ENCODE measurements around the gene BATF3. TPM values are rescaled to one million over a fixed set of nuclear protein-coding genes. Genes with fewer than 3 reads are reported as not detected.

The BATF3 gene
- total RNA-seq, 1 experiment from 2014 or later: 2.1 TPM

DNA sequence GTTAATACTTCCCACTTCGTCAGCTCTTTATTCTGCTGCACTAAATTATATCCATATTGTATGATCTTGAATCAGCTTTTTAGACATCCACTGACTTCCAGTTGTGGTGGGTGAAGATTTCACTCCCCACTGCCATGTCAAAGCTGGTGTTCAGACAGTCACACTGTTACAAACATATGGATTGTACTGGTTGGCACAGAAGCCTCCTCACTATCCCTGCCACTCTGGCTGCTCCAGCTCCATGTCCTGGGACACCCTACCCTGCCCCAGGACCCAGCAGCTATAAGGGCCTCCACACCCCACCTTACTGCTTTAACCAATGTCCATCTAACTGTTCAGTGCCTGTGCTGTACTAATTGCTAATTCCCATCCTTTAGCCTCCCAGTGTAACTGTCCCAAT is 32.0 kb upstream of the BATF3 start:
- Histone ChIP-seq H2BK20ac (ENCODE audit: low read depth, low read length, poor library complexity, severe bottlenecking) (no peak overlapping the region), H2BK120ac (ENCODE audit: low read depth, low read length, poor library complexity, severe bottlenecking) (no peak overlapping the region), H2BK12ac (ENCODE audit: insufficient read length, low read depth, low read length) (no peak overlapping the region), H2BK15ac (ENCODE audit: low read depth, low read length) (no peak overlapping the region), H3K4me1 (ENCODE audit: insufficient read depth, low read length) (no peaks in the 10 kb centered on the region), H3K4ac (ENCODE audit: low read depth, low read length) (no peak overlapping the region), H3K27me3 (ENCODE audit: insufficient read depth, low read length) (no peaks in the 10 kb centered on the region), H3K18ac (ENCODE audit: insufficient read length, low read depth, low read length) (no peak overlapping the region), H2BK5ac (ENCODE audit: insufficient read length, low read length) (no peak overlapping the region), H3K27ac (ENCODE audit: insufficient read length, low read depth, low read length) (no peak overlapping the region), H3K79me2 (ENCODE audit: insufficient read depth, low read length) (no peaks in the 10 kb centered on the region), H4K5ac (ENCODE audit: insufficient read length, low read depth, low read length) (no peak overlapping the region), H3T11ph (ENCODE audit: low read length) (no peak overlapping the region), H4K91ac (ENCODE audit: insufficient read length, low read depth, low read length) (no peak overlapping the region), H4K8ac (replicated peaks; ENCODE audit: insufficient read length, low read depth, low read length) (no peak overlapping the region), H3K9ac (ENCODE audit: extremely low read depth, insufficient read length, low read length) (no peak overlapping the region), H2AFZ (ENCODE audit: low read length) (no peak overlapping the region), H3K56ac (ENCODE audit: insufficient read length, low read depth, low read length) (no peak overlapping the region), H3K4me2 (ENCODE audit: insufficient read depth, insufficient read length, low read length) (no peak overlapping the region), H3K9me3 (ENCODE audit: control insufficient read depth, low read depth, low read length) (no peaks in the 10 kb centered on the region), H4K20me1 (ENCODE audit: control insufficient read depth, insufficient read depth, insufficient read length) (no peaks in the 10 kb centered on the region), H3K23me2 (ENCODE audit: insufficient read length, low read depth, low read length, poor library complexity, severe bottlenecking) (no peaks in the 10 kb centered on the region), H3K23ac (ENCODE audit: insufficient read length, low read depth, low read length) (no peak overlapping the region), H2AK5ac (ENCODE audit: insufficient read length, low read length) (no peak overlapping the region), H3K14ac (ENCODE audit: insufficient read depth, low read length) (no peak overlapping the region), H3K79me1 (ENCODE audit: insufficient read depth, low read depth, low read length, poor library complexity, severe bottlenecking) (no peaks in the 10 kb centered on the region)
- TF ChIP-seq, protein P1, sequence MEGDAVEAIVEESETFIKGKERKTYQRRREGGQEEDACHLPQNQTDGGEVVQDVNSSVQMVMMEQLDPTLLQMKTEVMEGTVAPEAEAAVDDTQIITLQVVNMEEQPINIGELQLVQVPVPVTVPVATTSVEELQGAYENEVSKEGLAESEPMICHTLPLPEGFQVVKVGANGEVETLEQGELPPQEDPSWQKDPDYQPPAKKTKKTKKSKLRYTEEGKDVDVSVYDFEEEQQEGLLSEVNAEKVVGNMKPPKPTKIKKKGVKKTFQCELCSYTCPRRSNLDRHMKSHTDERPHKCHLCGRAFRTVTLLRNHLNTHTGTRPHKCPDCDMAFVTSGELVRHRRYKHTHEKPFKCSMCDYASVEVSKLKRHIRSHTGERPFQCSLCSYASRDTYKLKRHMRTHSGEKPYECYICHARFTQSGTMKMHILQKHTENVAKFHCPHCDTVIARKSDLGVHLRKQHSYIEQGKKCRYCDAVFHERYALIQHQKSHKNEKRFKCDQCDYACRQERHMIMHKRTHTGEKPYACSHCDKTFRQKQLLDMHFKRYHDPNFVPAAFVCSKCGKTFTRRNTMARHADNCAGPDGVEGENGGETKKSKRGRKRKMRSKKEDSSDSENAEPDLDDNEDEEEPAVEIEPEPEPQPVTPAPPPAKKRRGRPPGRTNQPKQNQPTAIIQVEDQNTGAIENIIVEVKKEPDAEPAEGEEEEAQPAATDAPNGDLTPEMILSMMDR (conservative IDR thresholded peaks at IDR 0.05): no peak
- H3K27ac Mint-ChIP-seq: no peak overlapping the region
- H3K4me1 Mint-ChIP-seq: peaks cover 0 to 3% of the 10 kb centered on the region in 2 experiments; a peak in 1 of 4 replicates
- no peak for DNase-seq
- H3K9me3 Mint-ChIP-seq: peaks cover 0 to under 1% of the 10 kb centered on the region in 2 experiments; a peak in 1 of 5 replicates
- peaks cover 6 to 15% (median 10%) of the 10 kb centered on the region in 3 experiments for H3K36me3 Mint-ChIP-seq (ENCODE audit: insufficient read depth in 1 of 3, low read depth in 3 of 3)
- no peaks in the 10 kb centered on the region for H3K27me3 Mint-ChIP-seq (ENCODE audit: low read depth)
- no CpG with 5 or more reads among the region's 1 CpG for WGBS (ENCODE audit: extremely low coverage, insufficient read length, low lambda C conversion rate)
- no peak overlapping the region for H3K4me3 Mint-ChIP-seq
